Retinal pigment epithelial cell (primary cell): ENCODE results near the gene PPP1R9A.
A peak's percentile ranks its signal among the peaks of the same experiment; 100 is the strongest.

Source experiments
- DNase-seq: peaks from one replicate; pipeline ENCODE4 v3.0.0-alpha.2; 2010; ENCODE audit warnings: low read depth
- H3K4me3 ChIP-seq: 2 replicates; pipeline ENCODE4 v1.5.1; 2011; ENCODE audit warnings: mild to moderate bottlenecking, low read length, control low read depth, moderate library complexity
- TF ChIP-seq, protein P1 (sequence below): conservative IDR thresholded peaks from 2 replicates; pipeline ENCODE4 v1.5.1; 2011; ENCODE audit warnings: low read depth, low read length, control low read depth, inconsistent platforms

PPP1R9A gene

DNA sequence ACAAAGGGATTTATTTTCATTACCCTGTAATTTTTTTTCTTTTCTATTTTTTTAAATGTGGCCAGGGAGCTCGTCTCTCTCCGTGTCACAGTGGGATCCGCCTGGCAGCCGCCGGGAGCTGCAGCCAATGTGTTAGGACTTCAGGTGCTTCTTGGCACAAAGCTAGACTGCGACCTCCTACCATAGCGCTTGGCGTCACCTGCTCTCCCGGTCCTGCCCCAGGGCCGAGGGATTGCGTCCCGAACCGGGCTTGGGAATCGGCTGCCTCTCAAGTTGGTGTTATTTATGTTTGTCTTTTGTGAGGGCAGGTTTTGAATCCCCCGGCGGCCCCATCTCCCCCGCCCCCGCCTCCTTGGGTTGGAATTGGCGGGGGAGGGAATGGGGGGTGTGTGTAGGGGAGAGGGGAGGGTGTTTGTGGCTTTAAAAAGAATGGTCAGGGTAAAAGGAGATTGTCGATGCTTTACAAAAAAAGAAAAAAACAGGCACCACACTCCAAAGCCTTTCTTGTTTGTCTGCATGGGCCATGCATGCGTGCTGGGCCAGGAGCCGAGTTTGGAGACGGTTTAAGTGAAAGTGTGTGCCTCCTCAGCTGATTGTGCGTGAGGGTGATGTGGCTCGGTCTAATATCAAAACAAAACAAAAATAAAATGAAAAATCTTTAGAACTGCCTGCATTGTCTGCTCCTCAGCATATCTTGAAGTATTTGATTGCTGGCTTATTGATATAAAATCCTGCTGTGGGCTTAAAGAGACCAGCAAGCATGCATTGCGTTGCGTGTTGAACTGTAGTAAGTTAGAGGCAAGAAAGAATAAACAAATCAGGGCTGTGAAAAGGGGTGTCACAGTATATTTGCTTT lies 1.2 kb downstream of the PPP1R9A start:
- H3K4me3 ChIP-seq, result peak overlapping the region; percentile 80
- TF ChIP-seq, protein P1, sequence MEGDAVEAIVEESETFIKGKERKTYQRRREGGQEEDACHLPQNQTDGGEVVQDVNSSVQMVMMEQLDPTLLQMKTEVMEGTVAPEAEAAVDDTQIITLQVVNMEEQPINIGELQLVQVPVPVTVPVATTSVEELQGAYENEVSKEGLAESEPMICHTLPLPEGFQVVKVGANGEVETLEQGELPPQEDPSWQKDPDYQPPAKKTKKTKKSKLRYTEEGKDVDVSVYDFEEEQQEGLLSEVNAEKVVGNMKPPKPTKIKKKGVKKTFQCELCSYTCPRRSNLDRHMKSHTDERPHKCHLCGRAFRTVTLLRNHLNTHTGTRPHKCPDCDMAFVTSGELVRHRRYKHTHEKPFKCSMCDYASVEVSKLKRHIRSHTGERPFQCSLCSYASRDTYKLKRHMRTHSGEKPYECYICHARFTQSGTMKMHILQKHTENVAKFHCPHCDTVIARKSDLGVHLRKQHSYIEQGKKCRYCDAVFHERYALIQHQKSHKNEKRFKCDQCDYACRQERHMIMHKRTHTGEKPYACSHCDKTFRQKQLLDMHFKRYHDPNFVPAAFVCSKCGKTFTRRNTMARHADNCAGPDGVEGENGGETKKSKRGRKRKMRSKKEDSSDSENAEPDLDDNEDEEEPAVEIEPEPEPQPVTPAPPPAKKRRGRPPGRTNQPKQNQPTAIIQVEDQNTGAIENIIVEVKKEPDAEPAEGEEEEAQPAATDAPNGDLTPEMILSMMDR, result no peak
- DNase-seq, result peak; percentile 6

DNA sequence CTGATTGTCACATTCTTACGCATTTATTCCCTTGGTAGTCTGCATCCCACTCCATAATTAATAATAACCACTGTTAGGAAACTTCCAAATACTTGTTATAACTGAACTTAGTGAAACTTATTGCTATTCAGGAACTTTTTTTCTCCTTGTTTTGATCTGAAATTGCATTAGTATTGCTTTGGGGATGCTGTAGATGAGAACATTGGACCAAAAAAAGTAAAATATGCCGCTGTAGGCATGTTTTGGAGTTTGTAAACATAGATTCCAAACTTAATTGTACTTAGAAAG lies 1.7 kb downstream of the PPP1R9A start:
- DNase-seq, result no peak
- peak overlapping the region; percentile 80 for H3K4me3 ChIP-seq
- TF ChIP-seq, protein P1, result no peak

DNA sequence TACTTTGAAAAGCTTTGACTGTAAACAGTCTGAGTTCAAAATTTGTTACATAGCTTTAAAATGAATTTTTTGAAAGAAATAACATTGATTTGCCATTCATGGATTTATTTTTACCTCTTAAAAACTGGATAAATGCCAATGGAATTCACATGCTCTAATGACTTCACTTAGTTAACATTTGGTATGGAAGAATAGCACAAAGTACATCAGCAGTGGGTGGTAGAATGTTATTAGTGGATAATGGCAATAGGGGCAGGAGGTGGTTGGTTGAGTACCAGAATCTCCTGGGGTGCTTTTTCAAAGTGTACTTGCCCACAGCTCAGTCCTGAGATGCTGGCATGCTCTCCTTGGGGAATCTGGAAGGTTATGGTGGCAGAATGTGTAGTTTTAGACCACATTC lies 4.7 kb downstream of the PPP1R9A start:
- H3K4me3 ChIP-seq, result no peak overlapping the region
- TF ChIP-seq, protein P1, result no peak

DNA sequence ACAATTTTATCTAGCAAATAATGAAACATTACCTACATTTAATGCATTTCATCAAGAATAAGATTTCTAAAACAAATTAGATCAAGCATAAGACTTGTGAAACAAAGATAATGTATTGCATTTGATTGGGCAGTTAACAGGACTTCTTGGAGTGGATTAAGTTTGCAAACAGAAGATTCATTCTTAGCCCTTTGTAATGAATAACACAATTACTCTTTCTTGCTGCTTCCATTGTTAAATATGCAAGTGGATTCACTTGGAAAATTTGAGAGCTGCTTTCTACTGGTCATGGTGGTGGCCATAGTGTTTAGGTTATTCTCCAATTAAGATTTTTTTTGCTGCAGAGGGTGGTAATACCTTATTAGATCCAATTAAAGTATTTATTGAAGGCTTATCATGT lies 6.0 kb downstream of the PPP1R9A start:
- no peak for DNase-seq
- TF ChIP-seq, protein P1, result no peak
- no peak overlapping the region for H3K4me3 ChIP-seq

More for the DNA sequence above, 4.7 kb downstream of the PPP1R9A start:
- peak; percentile 32 for DNase-seq

DNA sequence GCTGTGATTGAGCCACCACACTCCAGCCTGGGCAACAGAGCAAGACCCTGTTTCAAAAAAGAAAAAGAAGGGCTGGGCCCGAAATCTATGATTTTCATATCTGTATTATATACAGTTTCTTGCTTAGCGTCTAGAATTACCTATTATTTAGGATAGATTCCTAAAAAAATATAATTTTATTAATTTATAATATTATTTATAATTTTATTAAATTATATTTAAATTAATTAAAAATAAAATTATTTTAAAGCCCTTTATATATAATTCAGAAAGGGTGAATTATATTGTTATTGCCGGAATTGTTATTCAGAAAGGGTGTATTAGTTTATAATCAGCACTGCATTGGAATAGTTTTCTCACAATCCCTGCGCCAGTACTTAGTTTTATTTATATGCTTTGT lies 14.5 kb downstream of the PPP1R9A start:
- H3K4me3 ChIP-seq, result no peak overlapping the region
- TF ChIP-seq, protein P1, result no peak
- DNase-seq, result no peak

DNA sequence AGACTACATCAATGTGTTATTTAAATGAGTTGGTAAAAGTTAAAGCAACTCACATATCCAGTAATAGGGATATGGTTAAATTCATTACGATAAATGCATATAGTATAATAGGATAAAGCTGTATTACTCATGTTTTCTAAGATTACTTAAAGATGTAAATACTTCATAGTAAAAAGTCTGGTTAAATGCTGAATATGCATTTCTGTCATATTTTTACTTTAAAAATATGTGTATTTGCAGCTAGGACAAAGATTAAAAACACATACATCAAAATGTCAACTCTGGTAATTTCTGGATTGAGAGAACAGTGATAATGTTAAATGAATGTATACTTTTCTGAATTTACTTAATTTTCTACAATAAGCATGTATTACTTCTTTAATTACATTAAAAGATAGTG lies 15.1 kb downstream of the PPP1R9A start:
- H3K4me3 ChIP-seq, result no peak overlapping the region
- no peak for DNase-seq
- TF ChIP-seq, protein P1, result no peak

DNA sequence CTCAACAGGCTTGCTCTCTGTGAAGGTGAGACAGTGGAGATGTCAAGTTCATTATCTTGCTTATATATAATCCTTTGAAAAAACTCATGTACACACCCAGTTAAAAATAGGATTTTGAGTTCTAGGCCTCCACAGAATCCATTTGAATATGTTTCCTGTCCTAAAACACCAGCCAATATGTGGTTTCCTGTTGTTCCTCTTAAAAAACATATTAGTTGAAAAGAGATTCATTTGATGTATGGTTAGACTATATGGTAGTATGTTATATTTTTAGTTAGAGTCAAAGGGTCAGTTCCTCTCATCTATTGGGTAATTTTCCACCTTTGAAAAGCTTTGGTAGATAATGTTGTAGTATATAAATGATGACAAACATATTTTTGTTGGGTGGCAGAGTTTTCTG lies 16.0 kb downstream of the PPP1R9A start:
- DNase-seq, result no peak
- TF ChIP-seq, protein P1, result no peak
- H3K4me3 ChIP-seq, result no peak overlapping the region
